Thyroid gland (tissue), 4 donors: ENCODE results near the gene DSEL. TPM values are rescaled to one million over a fixed set of nuclear protein-coding genes. Genes with fewer than 3 reads are reported as not detected.
A peak's percentile ranks its signal among the peaks of the same experiment; 100 is the strongest.

ENCODE experiments used
- DNase-seq, 2 donors: peaks; one replicate each; pipeline ENCODE4 v3.0.0-alpha.2; 2019
- H3K27ac ChIP-seq, 3 donors: fragments of 200-600 bp; sonication (generic); 1 replicate in 2 of 3; 2 replicates in 1 of 3; pipeline ENCODE4 v1.5.1; 2016 to 2019; ENCODE audit warnings: mild to moderate bottlenecking in 1 of 3, moderate library complexity in 1 of 3
- H3K27me3 ChIP-seq: fragments of 200-600 bp; sonication (generic); one replicate; pipeline ENCODE4 v1.5.1; 2019
- H3K36me3 ChIP-seq, 2 donors: fragments of 200-600 bp; sonication (generic); one replicate each; pipeline ENCODE4 v1.5.1; 2016 to 2019
- H3K4me1 ChIP-seq, 2 donors: fragments of 200-600 bp; sonication (generic); one replicate each; pipeline ENCODE4 v1.5.1; 2017 to 2019
- H3K4me3 ChIP-seq, 3 donors: fragments of 200-600 bp; sonication (generic); replicated peaks in 1 of 3; 1 replicate in 2 of 3; 2 replicates in 1 of 3; pipeline ENCODE4 v1.5.1; 2016; ENCODE audit warnings: mild to moderate bottlenecking in 1 of 3
- H3K9me3 ChIP-seq: fragments of 200-600 bp; sonication (generic); one replicate; pipeline ENCODE4 v1.5.1; 2017
- POLR2A ChIP-seq, 2 donors: fragments of 450-650 bp; IDR thresholded peaks; one replicate each; pipeline ENCODE4 v1.6.1; 2017; ENCODE audit warnings: antibody characterized with exemption in 2 of 2, mild to moderate bottlenecking in 2 of 2, moderate library complexity in 1 of 2
- WGBS, 2 donors: methylation state at CpG; one replicate each; pipeline ENCODE4 v1.1.5; 2017; 5-methylcytosine and 5-hydroxymethylcytosine counted together
- intact Hi-C: fragments of 100-400 bp; cut with DNase I; formaldehyde crosslinking; loops from one replicate; pipeline ENCODE4 v1.15.1; 2023
- total RNA-seq, 4 donors: library from RNA; depleted of rRNA; stranded (reverse); fragments of >200 nt; gene quantifications; one replicate each; pipeline ENCODE4 v1.2.3, GENCODE V29; 2016
- TF ChIP-seq, protein P1 (sequence below), 6 experiments: fragments of 200-600 bp in 3 of 6; fragments of 450-650 bp in 3 of 6; sonication (generic) in 3 of 6; IDR thresholded peaks; one replicate each; pipeline ENCODE4 v1.5.1; 2016 to 2019; ENCODE audit warnings: antibody characterized with exemption in 6 of 6, mild to moderate bottlenecking in 2 of 6, inconsistent platforms in 1 of 6, moderate library complexity in 1 of 6

Gene DSEL
- total RNA-seq, 4 donors from 2014 or later: 5.7 to 8.2 (median 7.5) TPM

DNA sequence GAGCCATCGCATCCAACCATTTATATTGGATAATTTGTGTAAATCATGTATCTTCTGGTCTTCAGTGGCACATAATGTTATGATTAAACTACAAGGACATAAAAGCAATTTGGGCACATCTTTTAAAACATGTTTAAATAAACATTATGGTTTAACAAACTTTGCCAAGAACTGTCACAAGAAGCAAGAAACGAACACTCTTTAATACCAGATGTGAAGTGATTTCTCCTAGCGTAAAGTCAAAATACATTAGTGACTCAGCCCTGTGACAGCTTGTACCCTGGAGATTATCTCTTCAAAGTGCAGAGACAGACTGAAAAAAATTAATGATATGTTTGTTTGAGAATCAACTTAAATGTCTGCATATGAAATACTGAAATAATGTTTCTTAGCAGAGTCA is 39.9 kb downstream of the DSEL start:
- Histone ChIP-seq H3K27ac (no peak overlapping the region), H3K4me1 (no peaks in the 10 kb centered on the region), H3K4me3 (no peak overlapping the region), H3K27me3 (no peaks in the 10 kb centered on the region), H3K9me3 (no peaks in the 10 kb centered on the region), H3K36me3 (no peaks in the 10 kb centered on the region)
- TF ChIP-seq, protein P1, sequence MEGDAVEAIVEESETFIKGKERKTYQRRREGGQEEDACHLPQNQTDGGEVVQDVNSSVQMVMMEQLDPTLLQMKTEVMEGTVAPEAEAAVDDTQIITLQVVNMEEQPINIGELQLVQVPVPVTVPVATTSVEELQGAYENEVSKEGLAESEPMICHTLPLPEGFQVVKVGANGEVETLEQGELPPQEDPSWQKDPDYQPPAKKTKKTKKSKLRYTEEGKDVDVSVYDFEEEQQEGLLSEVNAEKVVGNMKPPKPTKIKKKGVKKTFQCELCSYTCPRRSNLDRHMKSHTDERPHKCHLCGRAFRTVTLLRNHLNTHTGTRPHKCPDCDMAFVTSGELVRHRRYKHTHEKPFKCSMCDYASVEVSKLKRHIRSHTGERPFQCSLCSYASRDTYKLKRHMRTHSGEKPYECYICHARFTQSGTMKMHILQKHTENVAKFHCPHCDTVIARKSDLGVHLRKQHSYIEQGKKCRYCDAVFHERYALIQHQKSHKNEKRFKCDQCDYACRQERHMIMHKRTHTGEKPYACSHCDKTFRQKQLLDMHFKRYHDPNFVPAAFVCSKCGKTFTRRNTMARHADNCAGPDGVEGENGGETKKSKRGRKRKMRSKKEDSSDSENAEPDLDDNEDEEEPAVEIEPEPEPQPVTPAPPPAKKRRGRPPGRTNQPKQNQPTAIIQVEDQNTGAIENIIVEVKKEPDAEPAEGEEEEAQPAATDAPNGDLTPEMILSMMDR (IDR thresholded peaks at IDR 0.05): no peak
- TF ChIP-seq POLR2A (IDR thresholded peaks at IDR 0.05): no peak
- intact Hi-C loops: no loop called here
- DNase-seq: no peak
- WGBS, 2 donors: 85 to 88% methylated on average over 3 of the region's 3 CpGs

DNA sequence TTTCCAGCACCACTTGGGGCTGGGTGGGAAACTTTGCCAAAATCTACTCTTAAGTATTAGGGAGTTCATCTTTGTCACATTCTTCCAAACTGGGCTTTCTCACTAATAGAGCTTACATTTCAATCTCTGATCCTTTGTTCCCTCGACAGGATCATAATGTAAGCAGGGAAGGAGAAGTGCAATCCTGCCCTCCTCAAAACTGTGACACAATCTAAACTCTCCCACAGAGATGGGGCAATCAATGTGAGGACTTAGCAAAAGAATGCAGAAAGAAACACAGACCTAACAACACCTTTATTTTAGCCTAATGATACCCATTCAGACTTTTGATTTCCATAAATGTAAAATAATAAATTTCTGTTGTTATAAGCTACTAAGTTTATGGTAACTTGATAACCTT is 40.8 kb downstream of the DSEL start:
- no peaks in the 10 kb centered on the region for H3K4me1 ChIP-seq
- no peaks in the 10 kb centered on the region for H3K27me3 ChIP-seq
- 18 to 31% methylated on average over 1 of the region's 1 CpG for WGBS, 2 donors
- H3K9me3 ChIP-seq: no peaks in the 10 kb centered on the region
- no peak for TF ChIP-seq POLR2A (IDR thresholded peaks at IDR 0.05)
- TF ChIP-seq, protein P1 (IDR thresholded peaks at IDR 0.05): no peak
- H3K36me3 ChIP-seq: no peaks in the 10 kb centered on the region
- no peak overlapping the region for H3K27ac ChIP-seq
- no peak overlapping the region for H3K4me3 ChIP-seq
- intact Hi-C loops: no loop called here
- DNase-seq: no peak

DNA sequence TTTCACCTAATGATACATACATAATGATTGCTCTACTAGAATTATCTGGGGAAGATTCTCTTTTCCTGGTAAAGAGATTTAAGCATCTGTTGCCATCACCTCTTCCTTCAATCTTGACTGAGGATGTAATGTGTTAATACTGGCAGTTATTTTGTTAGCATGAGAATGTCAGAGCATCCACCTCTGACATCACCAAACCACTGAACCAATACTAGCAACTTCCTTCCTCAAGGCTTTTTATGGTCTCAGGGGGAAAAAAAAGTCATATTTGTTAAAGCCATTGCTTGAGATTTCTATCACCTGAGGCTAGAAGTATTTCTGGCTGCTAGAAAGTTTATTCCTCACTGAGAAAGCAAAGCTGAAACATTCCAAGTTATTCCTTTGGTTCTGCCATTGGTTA is 48.5 kb downstream of the DSEL start:
- intact Hi-C loops: no loop called here
- Histone ChIP-seq H3K4me3 (no peak overlapping the region), H3K27me3 (no peaks in the 10 kb centered on the region), H3K4me1 (peaks cover 0 to 8% of the 10 kb centered on the region in 2 donors), H3K9me3 (no peaks in the 10 kb centered on the region), H3K27ac (no peak overlapping the region), H3K36me3 (no peaks in the 10 kb centered on the region)
- TF ChIP-seq, protein P1 (IDR thresholded peaks at IDR 0.05): no peak
- TF ChIP-seq POLR2A (IDR thresholded peaks at IDR 0.05): no peak
- no peak for DNase-seq

DNA sequence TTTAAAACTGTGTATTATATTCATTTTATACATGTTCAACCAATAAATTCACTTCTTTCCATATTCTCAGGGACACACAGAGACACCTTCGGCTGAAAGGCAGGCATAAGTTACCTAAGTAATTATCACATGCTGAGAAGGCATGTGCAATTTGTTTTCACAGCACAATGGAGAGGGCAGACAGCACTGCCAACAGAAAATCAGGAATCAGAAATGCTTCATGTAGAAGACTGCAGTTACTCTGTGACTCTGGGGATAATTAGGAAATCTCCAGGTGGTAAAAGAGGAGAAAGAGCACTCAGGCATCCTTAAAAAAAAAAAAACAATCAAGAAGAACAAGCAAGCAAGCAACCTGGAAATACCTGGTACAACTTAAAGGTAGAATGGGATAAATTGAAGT is 49.3 kb downstream of the DSEL start:
- Histone ChIP-seq H3K27me3 (no peaks in the 10 kb centered on the region), H3K9me3 (no peaks in the 10 kb centered on the region), H3K4me1 (peaks cover 0 to 8% of the 10 kb centered on the region in 2 donors), H3K4me3 (no peak overlapping the region), H3K27ac (no peak overlapping the region), H3K36me3 (no peaks in the 10 kb centered on the region)
- intact Hi-C loops: no loop called here
- no peak for TF ChIP-seq POLR2A (IDR thresholded peaks at IDR 0.05)
- TF ChIP-seq, protein P1 (IDR thresholded peaks at IDR 0.05): no peak
- WGBS, 2 donors: 27 to 28% methylated on average over 1 of the region's 1 CpG
- peak in 1 of 2 donors; percentile 16 for DNase-seq

DNA sequence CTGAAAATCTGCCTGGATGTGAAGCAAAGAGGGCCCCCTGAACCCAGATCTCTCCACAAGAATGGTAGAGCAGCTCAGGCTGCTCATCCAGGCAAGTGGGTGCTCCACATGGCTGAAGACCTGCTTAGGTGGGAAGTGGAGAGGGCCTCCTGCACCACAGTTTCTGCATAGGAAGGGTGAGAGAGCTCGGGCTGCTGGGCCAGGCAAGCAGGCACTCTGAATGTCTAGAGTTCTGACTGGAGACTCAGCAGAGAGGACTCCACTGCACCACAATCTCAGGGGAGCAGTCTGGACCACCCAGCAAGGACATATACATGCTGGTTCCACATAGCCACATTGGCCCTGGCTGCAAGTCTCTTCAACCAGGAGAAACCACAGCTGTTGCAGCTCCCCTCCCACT is 52.0 kb downstream of the DSEL start:
- no peaks in the 10 kb centered on the region for H3K36me3 ChIP-seq
- H3K4me1 ChIP-seq: peaks cover 0 to 8% of the 10 kb centered on the region in 2 donors
- no peaks in the 10 kb centered on the region for H3K27me3 ChIP-seq
- intact Hi-C loops: no loop called here
- H3K4me3 ChIP-seq: no peak overlapping the region
- TF ChIP-seq, protein P1 (IDR thresholded peaks at IDR 0.05): no peak
- no peak for TF ChIP-seq POLR2A (IDR thresholded peaks at IDR 0.05)
- no peaks in the 10 kb centered on the region for H3K9me3 ChIP-seq
- WGBS, 2 donors: 70 to 75% methylated on average over 1 of the region's 1 CpG
- no peak overlapping the region for H3K27ac ChIP-seq
- DNase-seq: no peak
